ENCODE results near the gene NUDT1. TPM values are rescaled to one million over a fixed set of nuclear protein-coding genes. Genes with fewer than 3 reads are reported as not detected.

Gene NUDT1
- total and polyA plus RNA-seq, 12 donors: 2.5 to 17.3 (median 8.7) TPM

- no peaks in the 10 kb centered on the region for H3K36me3 ChIP-seq (replicated peaks in 1 of 2)
- TF ChIP-seq CTCF (IDR thresholded peaks at IDR 0.05) (no peak), POLR2A (IDR thresholded peaks at IDR 0.05) (no peak)
- H3K4me1 ChIP-seq (replicated peaks in 1 of 2): no peaks in the 10 kb centered on the region
- DNase-seq: no peak
- intact Hi-C loops (cut with DNase I): no loop called here
- no peaks in the 10 kb centered on the region for H3K27me3 ChIP-seq
- no peaks in the 10 kb centered on the region for H3K9me3 ChIP-seq (replicated peaks in 1 of 3)
- no peak overlapping the region for H3K4me3 ChIP-seq
- 78 to 79% (median 78%) methylated on average over 6 of the region's 6 CpGs for WGBS, 4 donors
- H3K27ac ChIP-seq: no peak overlapping the region
Observed at GRCh38 chr7:2295936-2296620, 54.1 kb downstream of the NUDT1 start.

- Histone ChIP-seq H3K4me3 (no peak overlapping the region), H3K4me1 (replicated peaks in 1 of 2) (no peaks in the 10 kb centered on the region), H3K36me3 (replicated peaks in 1 of 2) (no peaks in the 10 kb centered on the region), H3K27me3 (no peaks in the 10 kb centered on the region), H3K9me3 (replicated peaks in 1 of 3) (no peaks in the 10 kb centered on the region), H3K27ac (no peak overlapping the region)
- no peak for DNase-seq
- 96 to 99% (median 97%) methylated on average over 6 of the region's 6 CpGs for WGBS, 4 donors
- intact Hi-C loops (cut with DNase I): no loop called here
- no peak for TF ChIP-seq CTCF (IDR thresholded peaks at IDR 0.05)
- no peak for TF ChIP-seq POLR2A (IDR thresholded peaks at IDR 0.05)
Observed at GRCh38 chr7:2296832-2297231, 54.8 kb downstream of the NUDT1 start.

- peak overlapping the region in 4 of 5 donors; percentile 15 to 87 (median 56) for H3K27ac ChIP-seq
- no peaks in the 10 kb centered on the region for H3K4me1 ChIP-seq (replicated peaks in 1 of 2)
- H3K36me3 ChIP-seq (replicated peaks in 1 of 2): no peaks in the 10 kb centered on the region
- H3K4me3 ChIP-seq: peak overlapping the region in 1 of 4 donors; percentile 15
- no peaks in the 10 kb centered on the region for H3K27me3 ChIP-seq
- no peaks in the 10 kb centered on the region for H3K9me3 ChIP-seq (replicated peaks in 1 of 3)
- WGBS, 4 donors: 68 to 75% (median 74%) methylated on average over 18 of the region's 18 CpGs
- no peak for TF ChIP-seq CTCF (IDR thresholded peaks at IDR 0.05)
- TF ChIP-seq POLR2A (IDR thresholded peaks at IDR 0.05): no peak
- DNase-seq: peak in 4 of 7 donors; percentile 22 to 55 (median 40)
- intact Hi-C loops (cut with DNase I): no loop called here
Observed at GRCh38 chr7:2299131-2299829, 57.3 kb downstream of the NUDT1 start.

- Histone ChIP-seq H3K27ac (peak overlapping the region in 3 of 5 donors; percentile 15 to 87 (median 70)), H3K4me1 (replicated peaks in 1 of 2) (no peaks in the 10 kb centered on the region), H3K27me3 (no peaks in the 10 kb centered on the region), H3K36me3 (replicated peaks in 1 of 2) (no peaks in the 10 kb centered on the region), H3K4me3 (peak overlapping the region in 1 of 4 donors; percentile 15), H3K9me3 (replicated peaks in 1 of 3) (no peaks in the 10 kb centered on the region)
- WGBS, 4 donors: 60 to 72% (median 63%) methylated on average over 9 of the region's 9 CpGs
- peak in 1 of 7 donors; percentile 10 for DNase-seq
- no peak for TF ChIP-seq CTCF (IDR thresholded peaks at IDR 0.05)
- no peak for TF ChIP-seq POLR2A (IDR thresholded peaks at IDR 0.05)
- intact Hi-C loops (cut with DNase I): loop anchor here in 1 of 2 donors (10.0 kb wide), 1 partner anchor 45 kb away; no protein-coding TSS in a partner anchor
Observed at GRCh38 chr7:2299870-2300512, 58.0 kb downstream of the NUDT1 start.
